Measurements from ENCODE around the gene PPP2R2C. TPM values are rescaled to one million over a fixed set of nuclear protein-coding genes. Genes with fewer than 3 reads are reported as not detected.

Gene PPP2R2C
- total RNA-seq, 1 donor from 2014 or later, result not detected

- Histone ChIP-seq H3K27ac (ENCODE audit: low read depth, low read length) (no peak overlapping the region), H3K4me3 (ENCODE audit: low read length in 3 of 3) (no peak overlapping the region), H3K27me3 (ENCODE audit: control insufficient read depth in 3 of 3, insufficient read depth in 3 of 3, low read length in 3 of 3) (peaks cover 10 to 32% (median 28%) of the 10 kb centered on the region in 3 donors), H3K36me3 (ENCODE audit: control insufficient read depth in 3 of 3, insufficient read depth in 3 of 3, low read length in 3 of 3) (no peaks in the 10 kb centered on the region), H3K9me3 (ENCODE audit: control insufficient read depth in 3 of 3, low read length in 3 of 3) (no peaks in the 10 kb centered on the region), H3K4me1 (ENCODE audit: control insufficient read depth in 3 of 3, insufficient read depth in 3 of 3, low read length in 3 of 3) (no peaks in the 10 kb centered on the region), H3K9ac (ENCODE audit: low read depth in 1 of 3, low read length in 3 of 3) (no peak overlapping the region)
These were observed 117.8 kb downstream of the PPP2R2C start for GRCh38 chr4:6354626-6355025.

- peaks cover 10 to 33% (median 31%) of the 10 kb centered on the region in 3 donors for H3K27me3 ChIP-seq (ENCODE audit: control insufficient read depth in 3 of 3, insufficient read depth in 3 of 3, low read length in 3 of 3)
- H3K9ac ChIP-seq (ENCODE audit: low read depth in 1 of 3, low read length in 3 of 3), result no peak overlapping the region
- no peaks in the 10 kb centered on the region for H3K36me3 ChIP-seq (ENCODE audit: control insufficient read depth in 3 of 3, insufficient read depth in 3 of 3, low read length in 3 of 3)
- H3K27ac ChIP-seq (ENCODE audit: low read depth, low read length), result no peak overlapping the region
- no peaks in the 10 kb centered on the region for H3K4me1 ChIP-seq (ENCODE audit: control insufficient read depth in 3 of 3, insufficient read depth in 3 of 3, low read length in 3 of 3)
- H3K4me3 ChIP-seq (ENCODE audit: low read length in 3 of 3), result no peak overlapping the region
- H3K9me3 ChIP-seq (ENCODE audit: control insufficient read depth in 3 of 3, low read length in 3 of 3), result no peaks in the 10 kb centered on the region
These were observed 118.3 kb downstream of the PPP2R2C start for GRCh38 chr4:6354119-6354518.

- Histone ChIP-seq H3K27me3 (ENCODE audit: control insufficient read depth in 3 of 3, insufficient read depth in 3 of 3, low read length in 3 of 3) (peaks cover 10 to 49% (median 42%) of the 10 kb centered on the region in 3 donors), H3K4me3 (ENCODE audit: low read length in 3 of 3) (no peak overlapping the region), H3K36me3 (ENCODE audit: control insufficient read depth in 3 of 3, insufficient read depth in 3 of 3, low read length in 3 of 3) (no peaks in the 10 kb centered on the region), H3K9ac (ENCODE audit: low read depth in 1 of 3, low read length in 3 of 3) (no peak overlapping the region), H3K9me3 (ENCODE audit: control insufficient read depth in 3 of 3, low read length in 3 of 3) (no peaks in the 10 kb centered on the region), H3K4me1 (ENCODE audit: control insufficient read depth in 3 of 3, insufficient read depth in 3 of 3, low read length in 3 of 3) (no peaks in the 10 kb centered on the region), H3K27ac (ENCODE audit: low read depth, low read length) (no peak overlapping the region)
These were observed 120.3 kb downstream of the PPP2R2C start for GRCh38 chr4:6352031-6352692.

GRCh38 chr4:6351246-6352000 lies 121.0 kb downstream of the PPP2R2C start:
- Histone ChIP-seq H3K27me3 (ENCODE audit: control insufficient read depth in 3 of 3, insufficient read depth in 3 of 3, low read length in 3 of 3) (peaks cover 11 to 51% (median 45%) of the 10 kb centered on the region in 3 donors), H3K9ac (ENCODE audit: low read depth in 1 of 3, low read length in 3 of 3) (no peak overlapping the region), H3K36me3 (ENCODE audit: control insufficient read depth in 3 of 3, insufficient read depth in 3 of 3, low read length in 3 of 3) (no peaks in the 10 kb centered on the region), H3K4me3 (ENCODE audit: low read length in 3 of 3) (no peak overlapping the region), H3K27ac (ENCODE audit: low read depth, low read length) (no peak overlapping the region), H3K9me3 (ENCODE audit: control insufficient read depth in 3 of 3, low read length in 3 of 3) (no peaks in the 10 kb centered on the region), H3K4me1 (ENCODE audit: control insufficient read depth in 3 of 3, insufficient read depth in 3 of 3, low read length in 3 of 3) (no peaks in the 10 kb centered on the region)

GRCh38 chr4:6350646-6351045 lies 121.8 kb downstream of the PPP2R2C start:
- H3K9ac ChIP-seq (ENCODE audit: low read depth in 1 of 3, low read length in 3 of 3), result no peak overlapping the region
- no peak overlapping the region for H3K27ac ChIP-seq (ENCODE audit: low read depth, low read length)
- no peaks in the 10 kb centered on the region for H3K4me1 ChIP-seq (ENCODE audit: control insufficient read depth in 3 of 3, insufficient read depth in 3 of 3, low read length in 3 of 3)
- no peak overlapping the region for H3K4me3 ChIP-seq (ENCODE audit: low read length in 3 of 3)
- peaks cover 0 to under 1% (median 0%) of the 10 kb centered on the region in 3 donors for H3K9me3 ChIP-seq (ENCODE audit: control insufficient read depth in 3 of 3, low read length in 3 of 3)
- no peaks in the 10 kb centered on the region for H3K36me3 ChIP-seq (ENCODE audit: control insufficient read depth in 3 of 3, insufficient read depth in 3 of 3, low read length in 3 of 3)
- peaks cover 10 to 56% (median 47%) of the 10 kb centered on the region in 3 donors for H3K27me3 ChIP-seq (ENCODE audit: control insufficient read depth in 3 of 3, insufficient read depth in 3 of 3, low read length in 3 of 3)

GRCh38 chr4:6349896-6350603 lies 122.4 kb downstream of the PPP2R2C start:
- no peaks in the 10 kb centered on the region for H3K4me1 ChIP-seq (ENCODE audit: control insufficient read depth in 3 of 3, insufficient read depth in 3 of 3, low read length in 3 of 3)
- H3K27me3 ChIP-seq (ENCODE audit: control insufficient read depth in 3 of 3, insufficient read depth in 3 of 3, low read length in 3 of 3), result peaks cover 10 to 62% (median 51%) of the 10 kb centered on the region in 3 donors
- no peak overlapping the region for H3K27ac ChIP-seq (ENCODE audit: low read depth, low read length)
- H3K9ac ChIP-seq (ENCODE audit: low read depth in 1 of 3, low read length in 3 of 3), result no peak overlapping the region
- H3K4me3 ChIP-seq (ENCODE audit: low read length in 3 of 3), result no peak overlapping the region
- peaks cover 0 to 4% (median 0%) of the 10 kb centered on the region in 3 donors for H3K9me3 ChIP-seq (ENCODE audit: control insufficient read depth in 3 of 3, low read length in 3 of 3)
- no peaks in the 10 kb centered on the region for H3K36me3 ChIP-seq (ENCODE audit: control insufficient read depth in 3 of 3, insufficient read depth in 3 of 3, low read length in 3 of 3)

GRCh38 chr4:6348408-6348807 lies 124.0 kb downstream of the PPP2R2C start:
- Histone ChIP-seq H3K27ac (ENCODE audit: low read depth, low read length) (no peak overlapping the region), H3K4me1 (ENCODE audit: control insufficient read depth in 3 of 3, insufficient read depth in 3 of 3, low read length in 3 of 3) (no peaks in the 10 kb centered on the region), H3K4me3 (ENCODE audit: low read length in 3 of 3) (no peak overlapping the region), H3K36me3 (ENCODE audit: control insufficient read depth in 3 of 3, insufficient read depth in 3 of 3, low read length in 3 of 3) (no peaks in the 10 kb centered on the region), H3K9me3 (ENCODE audit: control insufficient read depth in 3 of 3, low read length in 3 of 3) (peaks cover 0 to 4% (median 0%) of the 10 kb centered on the region in 3 donors), H3K9ac (ENCODE audit: low read depth in 1 of 3, low read length in 3 of 3) (no peak overlapping the region), H3K27me3 (ENCODE audit: control insufficient read depth in 3 of 3, insufficient read depth in 3 of 3, low read length in 3 of 3) (peaks cover 10 to 67% (median 53%) of the 10 kb centered on the region in 3 donors)

DNA sequence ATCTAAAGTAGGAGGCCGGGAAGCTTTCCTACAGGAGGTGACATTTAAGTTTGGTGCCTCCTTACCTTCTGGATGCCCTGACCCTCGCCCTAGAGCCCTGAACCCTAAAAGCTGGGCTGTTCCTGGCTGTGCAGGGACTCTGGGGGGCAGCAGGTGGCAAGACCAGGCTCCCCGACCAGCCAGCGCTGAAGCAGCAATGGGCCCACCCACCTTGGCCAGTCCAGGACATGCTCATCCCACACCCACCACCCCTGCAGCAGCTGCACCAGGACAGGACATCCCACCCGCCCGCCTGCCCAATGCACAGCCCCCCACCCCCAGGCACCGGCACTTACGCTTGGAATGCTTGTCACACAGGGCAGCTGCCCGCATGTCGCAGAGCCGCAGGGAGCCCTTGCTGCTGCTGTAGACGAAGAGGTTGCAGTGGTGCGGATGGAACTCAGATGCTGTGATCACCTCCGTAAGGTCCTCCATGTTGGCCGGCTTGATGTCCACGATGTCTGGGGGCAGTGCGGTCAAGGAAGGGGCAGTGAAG lies 124.8 kb downstream of the PPP2R2C start:
- no peak overlapping the region for H3K9ac ChIP-seq (ENCODE audit: low read depth in 1 of 3, low read length in 3 of 3)

DNA sequence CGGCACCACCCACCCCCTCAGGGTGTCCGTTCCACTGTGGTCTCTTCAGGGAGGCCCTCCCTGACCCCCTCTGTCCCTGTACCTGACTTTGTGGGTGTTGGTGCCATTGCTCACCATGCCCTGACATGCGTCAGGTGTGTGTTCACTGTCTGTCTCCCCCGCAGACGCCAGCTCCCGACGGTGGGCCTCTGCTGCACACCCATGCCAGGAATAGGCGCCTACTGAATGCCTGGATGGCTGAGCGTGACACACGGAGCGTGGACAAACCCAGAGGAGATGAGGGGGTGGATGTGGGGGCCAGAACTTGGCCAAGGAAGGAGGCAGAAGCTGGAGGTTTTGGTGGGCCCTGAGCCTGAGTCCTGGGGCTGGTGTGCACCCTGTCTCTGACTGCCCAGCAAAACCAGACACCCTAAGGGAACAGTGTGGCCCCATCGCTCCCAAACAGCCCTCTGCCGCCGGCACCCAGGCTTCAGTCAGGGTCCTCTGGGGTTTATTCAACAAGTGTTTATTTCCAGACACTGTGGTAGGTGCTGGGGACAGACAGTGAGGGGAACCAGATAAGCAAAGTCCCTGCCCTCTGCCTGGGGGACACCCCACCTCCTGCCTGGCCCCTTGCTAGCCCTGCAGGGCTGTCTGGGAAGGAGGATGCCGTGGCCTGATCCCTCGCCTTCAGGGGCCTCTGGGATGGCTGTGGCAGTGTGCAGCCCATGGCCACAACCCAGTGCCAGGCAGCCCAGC lies 125.9 kb downstream of the PPP2R2C start:
- Histone ChIP-seq H3K27me3 (ENCODE audit: control insufficient read depth in 3 of 3, insufficient read depth in 3 of 3, low read length in 3 of 3) (peaks cover 10 to 59% (median 56%) of the 10 kb centered on the region in 3 donors), H3K9ac (ENCODE audit: low read depth in 1 of 3, low read length in 3 of 3) (no peak overlapping the region)

More for the DNA sequence above, 124.8 kb downstream of the PPP2R2C start:
- Histone ChIP-seq H3K4me1 (ENCODE audit: control insufficient read depth in 3 of 3, insufficient read depth in 3 of 3, low read length in 3 of 3) (peaks cover 0 to 1% (median 0%) of the 10 kb centered on the region in 3 donors), H3K36me3 (ENCODE audit: control insufficient read depth in 3 of 3, insufficient read depth in 3 of 3, low read length in 3 of 3) (no peaks in the 10 kb centered on the region), H3K9me3 (ENCODE audit: control insufficient read depth in 3 of 3, low read length in 3 of 3) (peaks cover 0 to 4% (median 0%) of the 10 kb centered on the region in 3 donors), H3K4me3 (ENCODE audit: low read length in 3 of 3) (no peak overlapping the region), H3K27ac (ENCODE audit: low read depth, low read length) (no peak overlapping the region), H3K27me3 (ENCODE audit: control insufficient read depth in 3 of 3, insufficient read depth in 3 of 3, low read length in 3 of 3) (peaks cover 10 to 67% (median 54%) of the 10 kb centered on the region in 3 donors)

More for the DNA sequence above, 125.9 kb downstream of the PPP2R2C start:
- H3K27ac ChIP-seq (ENCODE audit: low read depth, low read length), result no peak overlapping the region
- peaks cover 0 to 4% (median 0%) of the 10 kb centered on the region in 3 donors for H3K4me1 ChIP-seq (ENCODE audit: control insufficient read depth in 3 of 3, insufficient read depth in 3 of 3, low read length in 3 of 3)
- peaks cover 0 to 4% (median 0%) of the 10 kb centered on the region in 3 donors for H3K9me3 ChIP-seq (ENCODE audit: control insufficient read depth in 3 of 3, low read length in 3 of 3)
- H3K36me3 ChIP-seq (ENCODE audit: control insufficient read depth in 3 of 3, insufficient read depth in 3 of 3, low read length in 3 of 3), result no peaks in the 10 kb centered on the region
- H3K4me3 ChIP-seq (ENCODE audit: low read length in 3 of 3), result no peak overlapping the region

Data from skeletal muscle tissue (tissue), 4 donors.